Ovary (tissue), 3 donors: Measurements from ENCODE around the gene PCDHGB7.

Source experiments
- CTCF ChIP-seq, 3 donors: fragments of 450-650 bp in 2 of 3; fragments of 200-600 bp in 1 of 3; IDR thresholded peaks; one replicate each; pipeline versions ENCODE4 v1.5.1 to v1.8.0; 2016 to 2022; ENCODE audit warnings: antibody characterized with exemption in 3 of 3, mild to moderate bottlenecking in 1 of 3
- POLR2A ChIP-seq: fragments of 450-650 bp; IDR thresholded peaks from one replicate; pipeline ENCODE4 v1.6.1; 2017; ENCODE audit warnings: antibody characterized with exemption, mild to moderate bottlenecking, moderate library complexity
- donor health status: DM: no; HTN: no; CAD: no.

GRCh38 chr5:141371572-141372475, 45.7 kb upstream of the PCDHGB7 start:
- TF ChIP-seq CTCF (IDR thresholded peaks at IDR 0.05) (no peak), POLR2A (no peak)
